Tongue (tissue), 2 donors: ENCODE data around the gene MEIOC. TPM values are rescaled to one million over a fixed set of nuclear protein-coding genes. Genes with fewer than 3 reads are reported as not detected.
"Not testable (repeated sequence)": the region's sequence is repeated elsewhere in the genome, so short reads cannot be mapped to it uniquely, and the experiment has no call there.

ENCODE experiments used
- DNase-seq: peaks from one replicate; pipeline ENCODE4 v3.0.0-alpha.2; 2015
- total RNA-seq: library from RNA; depleted of rRNA; stranded (reverse); fragments of >200 nt; gene quantifications from one replicate; pipeline ENCODE4 v1.2.3, GENCODE V29; 2014

MEIOC gene
- total RNA-seq, 1 donor from 2014 or later, result not detected

DNA sequence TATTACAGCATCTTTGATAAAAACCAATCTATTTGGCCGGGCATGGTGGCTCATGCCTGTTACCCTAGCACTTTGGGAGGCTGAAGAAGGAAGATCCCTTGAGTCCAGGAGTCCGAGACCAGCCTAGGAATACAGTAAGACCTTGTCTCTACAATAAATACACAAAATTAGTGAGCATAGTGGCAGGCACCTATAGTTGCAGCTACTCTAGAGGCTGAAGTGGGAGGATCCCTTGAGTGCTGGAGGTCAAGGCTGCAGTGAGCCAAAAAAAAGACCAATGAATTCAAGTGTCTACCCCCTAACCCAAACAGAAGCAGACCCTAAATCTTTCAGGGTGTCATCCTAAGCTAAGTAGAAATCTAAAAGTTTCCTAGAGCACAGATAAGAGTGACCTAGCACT is 7.3 kb upstream of the MEIOC start:
- DNase-seq, result no peak

DNA sequence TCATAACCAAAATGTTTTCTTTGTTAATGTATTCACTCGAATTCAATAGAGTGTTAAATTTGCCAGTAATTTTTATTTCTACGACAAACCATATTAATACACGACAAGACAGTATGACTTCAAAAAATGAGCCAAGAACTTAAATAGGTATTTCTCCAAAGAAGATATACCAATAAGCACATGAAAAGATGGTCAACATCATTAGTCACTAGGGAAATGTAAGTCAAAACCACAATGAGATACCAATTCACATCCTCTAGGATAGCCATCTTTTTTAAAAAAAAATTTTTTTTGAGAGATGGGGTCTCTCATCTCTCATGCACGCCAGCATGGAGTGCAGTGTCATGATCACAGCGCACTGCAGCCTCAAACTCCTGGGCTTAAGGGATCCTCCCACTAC is 5.0 kb upstream of the MEIOC start:
- DNase-seq, result no peak

DNA sequence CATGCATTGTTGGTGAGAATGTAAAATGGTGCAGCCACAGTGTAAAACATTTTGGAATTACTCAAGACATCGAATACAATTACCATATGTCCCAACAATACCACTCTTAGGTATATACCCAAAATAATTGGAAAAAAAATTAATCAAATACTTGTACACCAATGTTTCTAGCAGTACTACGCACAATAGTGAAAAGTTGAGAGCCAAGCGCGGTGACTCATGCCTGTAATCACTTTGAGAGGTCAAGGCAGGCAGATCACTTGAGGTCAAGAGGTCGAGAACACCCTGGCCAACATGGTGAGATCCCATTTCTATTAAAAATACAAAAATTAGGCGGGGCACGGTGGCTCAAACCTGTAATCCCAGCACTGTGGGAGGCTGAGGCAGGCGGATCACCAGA is 3.5 kb upstream of the MEIOC start:
- DNase-seq, result no peak

DNA sequence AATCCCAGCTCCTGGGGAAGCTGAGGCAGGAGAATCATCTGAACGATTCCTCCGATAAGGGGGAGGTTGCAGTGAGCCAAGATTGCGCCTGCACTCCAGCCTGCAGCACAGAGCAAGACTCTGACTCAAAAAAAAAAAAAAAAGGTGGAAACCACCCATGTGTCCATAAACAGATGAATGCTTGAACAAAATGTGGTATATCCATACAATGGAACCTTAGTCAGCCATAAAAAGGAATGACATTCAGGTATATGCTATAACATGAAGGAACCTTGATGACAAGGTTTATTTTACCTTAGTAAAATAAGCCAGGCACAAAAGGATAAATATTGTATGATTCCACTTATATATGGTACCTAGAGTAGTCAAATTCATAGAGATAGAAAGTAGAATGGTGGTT is 2.9 kb upstream of the MEIOC start:
- DNase-seq, result no peak

DNA sequence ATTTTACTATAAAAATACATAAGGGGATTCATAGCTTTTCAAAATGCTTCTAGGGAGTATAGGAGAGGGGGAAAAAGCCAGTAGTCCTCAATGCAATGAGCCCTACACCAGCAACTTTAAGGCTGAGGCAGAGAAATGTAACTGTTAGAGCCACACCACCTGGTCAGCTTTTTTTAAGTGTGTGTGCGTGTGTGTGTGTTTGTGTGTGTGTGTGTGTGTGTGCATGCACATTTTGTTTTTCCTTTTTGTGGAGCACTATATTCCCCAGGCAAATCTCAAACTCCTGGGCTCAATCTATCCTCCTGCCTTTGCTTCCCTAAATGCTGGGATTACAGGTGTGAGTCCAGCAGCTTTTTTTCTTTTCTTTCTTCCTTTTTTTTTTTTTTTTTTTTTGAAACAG is 2.3 kb upstream of the MEIOC start:
- DNase-seq, result no peak

DNA sequence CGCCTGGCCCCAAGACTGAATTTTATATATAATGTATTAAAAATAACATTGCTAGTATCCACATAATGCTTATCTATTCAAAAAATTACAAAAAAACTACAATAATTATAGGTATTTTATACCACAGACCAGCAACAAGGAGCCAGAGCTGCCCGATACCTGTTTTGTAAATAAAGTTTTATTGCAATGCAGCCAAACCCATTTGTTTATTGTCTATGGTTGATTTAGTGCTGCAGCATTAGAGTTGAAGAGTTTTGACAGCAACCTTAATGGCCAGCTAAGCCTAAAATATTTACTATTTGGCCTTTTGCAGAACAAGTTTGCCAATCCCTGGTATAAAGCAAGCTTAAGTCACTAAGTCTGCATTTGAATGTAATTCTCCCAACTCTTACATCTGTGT is 5.6 kb downstream of the MEIOC start:
- no peak for DNase-seq

DNA sequence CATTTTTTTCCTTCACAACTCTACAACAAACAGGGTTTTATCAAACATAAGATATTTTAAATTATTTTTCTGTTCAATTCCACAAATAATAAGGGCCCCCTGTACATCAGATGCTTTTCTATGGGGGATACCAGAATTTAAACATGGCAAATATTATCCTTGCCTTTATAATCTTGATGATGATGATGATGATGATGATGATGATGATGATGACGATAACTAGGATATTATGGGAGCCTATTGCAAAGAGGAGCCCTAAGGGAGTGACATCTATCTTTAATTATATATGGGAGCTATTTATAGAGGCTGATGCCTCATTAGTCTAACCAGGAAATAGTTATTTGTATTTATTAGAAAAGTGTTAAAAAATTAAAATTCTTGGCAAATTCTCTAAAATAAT is 6.8 kb downstream of the MEIOC start:
- DNase-seq, result no peak

DNA sequence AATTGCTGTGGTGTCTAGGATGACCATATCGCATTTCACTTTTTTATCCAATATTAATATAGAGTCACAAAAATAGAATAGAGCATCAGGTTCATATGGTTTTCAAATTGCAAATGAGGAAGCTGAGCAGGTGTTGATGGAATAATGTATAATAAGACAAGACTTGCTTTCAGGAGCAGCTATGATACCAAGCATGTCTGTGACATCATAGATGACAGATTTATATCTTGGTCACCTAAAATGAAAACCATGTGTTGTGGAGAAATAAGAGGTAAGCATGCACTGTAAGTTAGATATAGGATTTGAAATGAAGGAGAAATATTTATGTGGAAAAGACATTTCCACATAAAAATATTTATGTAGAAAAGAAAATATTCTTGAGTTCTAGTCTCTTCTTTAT is 8.6 kb downstream of the MEIOC start:
- no peak for DNase-seq

DNA sequence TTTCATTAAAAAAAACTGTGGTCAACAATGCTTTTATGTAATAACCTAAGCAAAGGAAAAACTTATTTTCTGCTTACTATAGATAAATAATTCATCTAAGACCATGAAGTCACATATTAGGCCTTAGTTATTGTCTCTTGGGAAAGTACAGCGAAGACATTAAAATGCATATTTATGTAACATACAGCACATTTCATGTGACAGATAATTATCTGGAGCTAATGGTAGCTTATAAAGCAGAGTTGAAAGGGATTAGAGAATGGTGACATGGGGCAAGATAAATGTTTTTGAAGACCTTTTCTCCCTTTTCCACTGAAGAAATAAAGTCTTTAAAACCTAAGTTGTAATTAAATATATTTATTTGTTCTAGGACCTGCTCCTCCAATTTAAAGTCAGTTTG is 9.7 kb downstream of the MEIOC start:
- DNase-seq, result no peak

DNA sequence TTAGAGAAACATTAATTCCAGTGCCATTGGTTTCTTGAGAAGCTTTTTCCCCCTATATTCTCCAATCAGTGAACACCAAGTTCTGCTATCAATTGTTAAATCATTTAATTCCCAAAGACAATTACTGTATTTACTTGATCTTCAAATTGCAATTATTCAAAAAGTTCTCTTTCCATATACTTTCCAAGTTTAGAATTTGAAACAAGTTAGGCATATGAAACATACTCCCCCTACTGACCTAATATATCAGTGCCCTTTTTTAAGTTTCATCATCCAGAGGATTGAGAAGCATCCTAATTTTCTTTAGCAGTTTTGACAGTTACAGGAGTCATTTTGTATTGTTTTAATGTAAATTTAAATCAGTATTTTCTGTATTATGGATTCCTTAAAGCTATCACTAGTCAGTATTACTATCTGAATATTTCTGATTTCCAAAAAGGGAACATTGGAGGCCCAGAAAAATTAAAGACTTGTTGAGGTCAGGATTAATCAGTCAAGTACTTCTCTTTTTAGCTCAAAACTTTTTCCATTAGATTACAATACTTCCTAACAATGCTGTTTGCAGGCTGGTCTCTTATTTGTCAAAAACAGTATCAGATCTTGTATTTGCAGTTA is 16.3 kb downstream of the MEIOC start:
- DNase-seq, result peak; percentile 42

DNA sequence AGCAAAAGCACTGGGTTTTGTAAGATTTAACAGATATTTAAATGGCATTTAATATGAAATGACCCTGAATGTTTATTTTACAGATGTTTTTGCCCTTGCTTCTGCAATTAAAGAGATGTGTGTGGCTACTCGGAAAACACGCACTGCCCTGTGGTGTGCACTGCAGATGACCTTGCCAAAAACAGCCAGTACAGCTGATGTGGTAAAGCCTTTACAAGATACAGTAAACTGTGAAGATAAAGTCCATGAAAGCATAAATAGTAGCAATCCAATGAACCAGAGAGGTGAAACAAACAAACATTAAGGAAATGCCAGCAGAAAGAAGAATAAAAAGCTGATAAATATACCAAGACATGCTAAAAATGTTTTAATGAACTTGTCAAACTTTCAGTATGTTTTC is 17.6 kb downstream of the MEIOC start:
- DNase-seq, result no peak

DNA sequence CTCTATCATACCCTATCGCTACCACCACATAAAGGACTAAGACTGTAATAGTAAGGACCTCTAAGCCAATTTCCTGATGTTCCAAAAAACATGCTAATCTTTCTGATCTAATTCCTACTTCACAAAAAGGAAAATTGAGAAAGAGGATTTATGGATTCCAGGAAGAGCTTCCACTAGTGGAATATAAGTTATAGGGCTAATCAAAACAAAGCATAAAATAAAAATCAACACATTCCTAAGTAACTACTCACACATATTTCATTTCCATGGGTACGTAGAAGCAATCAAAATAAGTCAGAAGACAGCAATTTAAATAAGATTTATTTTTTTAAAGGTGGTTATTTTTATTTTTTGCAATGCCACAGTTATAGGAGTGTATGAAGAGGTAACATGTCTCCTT is 20.9 kb downstream of the MEIOC start:
- no peak for DNase-seq

DNA sequence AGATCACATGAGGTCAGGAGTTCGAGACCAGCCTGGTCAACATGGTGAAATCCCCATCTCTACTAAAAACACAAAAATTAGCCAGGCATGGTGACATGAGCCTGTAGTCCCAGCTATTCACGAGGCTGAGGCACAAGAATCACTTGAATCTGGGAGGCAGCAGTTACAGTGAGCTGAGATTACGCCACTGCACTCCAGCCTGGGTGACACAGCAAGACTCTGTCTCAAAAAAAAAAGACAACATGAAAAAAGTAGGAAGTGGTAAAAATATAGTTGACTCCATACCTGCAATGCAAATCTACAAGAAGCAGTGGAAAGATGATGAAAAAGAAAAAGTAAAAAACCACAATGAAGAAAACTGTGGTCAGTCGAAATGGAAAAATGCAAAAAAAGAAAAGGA is 27.0 kb downstream of the MEIOC start:
- DNase-seq, result not testable (repeated sequence)

DNA sequence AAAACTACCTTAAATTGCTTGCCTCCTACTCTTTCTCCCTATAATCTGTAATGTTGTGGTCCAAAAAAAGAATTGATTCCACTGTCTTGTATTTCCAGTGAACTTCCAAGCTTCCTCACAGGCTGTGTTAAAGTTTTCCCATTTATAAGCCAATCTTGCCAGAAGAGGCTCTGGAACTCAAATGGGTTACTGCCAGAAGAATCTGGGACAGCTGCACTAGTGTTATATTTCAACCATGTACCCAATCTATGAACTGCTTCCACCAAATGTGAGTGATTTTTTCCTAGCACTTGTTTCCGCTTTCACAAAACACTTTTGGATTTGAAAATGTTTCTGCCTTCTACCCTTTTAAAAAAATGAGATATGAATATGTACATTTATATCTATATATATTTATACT is 31.5 kb downstream of the MEIOC start:
- DNase-seq, result peak; percentile 90

DNA sequence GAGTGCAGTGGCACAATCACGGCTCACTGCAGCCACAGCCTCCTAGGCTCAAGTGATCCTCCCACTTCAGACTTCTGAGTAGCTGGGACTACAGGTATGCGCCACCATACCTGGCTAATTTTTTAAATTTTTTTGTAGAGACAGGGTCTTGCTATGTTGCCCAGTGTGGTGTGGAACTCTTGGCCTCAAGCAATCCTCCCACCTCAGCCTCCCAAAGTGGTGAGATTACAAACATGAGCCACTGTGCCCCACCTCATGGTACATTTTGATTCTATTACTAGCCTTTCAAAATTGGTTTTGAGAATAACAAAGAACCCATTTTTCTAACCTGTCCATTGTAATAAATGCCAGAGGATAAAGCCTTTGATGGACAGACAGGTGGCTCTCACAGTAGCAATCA is 31.9 kb downstream of the MEIOC start:
- DNase-seq, result no peak

DNA sequence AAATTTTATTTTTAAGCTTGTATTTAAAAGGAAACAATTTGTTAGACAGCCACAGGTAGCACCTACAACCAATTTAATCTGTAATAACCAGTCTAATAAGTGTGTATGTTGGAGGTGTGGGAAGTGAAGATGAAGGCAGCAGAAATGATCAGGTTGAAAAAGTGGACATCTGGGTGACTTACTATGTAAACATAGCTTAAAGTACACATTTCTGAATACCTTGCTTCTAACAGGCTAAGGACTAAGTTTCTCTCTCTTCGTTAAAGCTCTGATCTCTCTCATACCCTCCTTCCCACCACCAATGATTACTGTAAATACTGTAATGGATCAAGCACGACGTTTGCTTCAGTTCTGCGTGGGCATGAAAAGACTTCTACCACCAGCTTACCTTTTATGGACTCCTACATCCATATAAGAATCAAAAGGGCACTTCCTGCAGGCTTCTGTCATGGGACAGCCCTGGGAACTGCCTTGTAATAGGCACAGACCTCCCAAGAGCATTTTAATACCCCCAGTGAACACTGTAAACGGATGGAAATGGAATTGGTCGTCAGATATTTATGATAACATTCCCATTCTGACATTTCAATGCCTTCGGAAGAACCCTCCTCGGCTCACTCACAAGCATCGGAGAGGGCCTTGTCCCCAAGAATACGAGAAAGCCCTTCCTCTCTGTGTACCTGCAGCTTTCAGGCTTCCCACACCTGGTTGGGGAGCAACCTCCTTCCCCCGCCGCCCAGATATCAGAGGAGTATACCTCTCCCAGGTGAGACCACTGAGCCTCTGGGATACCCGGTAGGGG is 32.6 kb downstream of the MEIOC start:
- no peak for DNase-seq

DNA sequence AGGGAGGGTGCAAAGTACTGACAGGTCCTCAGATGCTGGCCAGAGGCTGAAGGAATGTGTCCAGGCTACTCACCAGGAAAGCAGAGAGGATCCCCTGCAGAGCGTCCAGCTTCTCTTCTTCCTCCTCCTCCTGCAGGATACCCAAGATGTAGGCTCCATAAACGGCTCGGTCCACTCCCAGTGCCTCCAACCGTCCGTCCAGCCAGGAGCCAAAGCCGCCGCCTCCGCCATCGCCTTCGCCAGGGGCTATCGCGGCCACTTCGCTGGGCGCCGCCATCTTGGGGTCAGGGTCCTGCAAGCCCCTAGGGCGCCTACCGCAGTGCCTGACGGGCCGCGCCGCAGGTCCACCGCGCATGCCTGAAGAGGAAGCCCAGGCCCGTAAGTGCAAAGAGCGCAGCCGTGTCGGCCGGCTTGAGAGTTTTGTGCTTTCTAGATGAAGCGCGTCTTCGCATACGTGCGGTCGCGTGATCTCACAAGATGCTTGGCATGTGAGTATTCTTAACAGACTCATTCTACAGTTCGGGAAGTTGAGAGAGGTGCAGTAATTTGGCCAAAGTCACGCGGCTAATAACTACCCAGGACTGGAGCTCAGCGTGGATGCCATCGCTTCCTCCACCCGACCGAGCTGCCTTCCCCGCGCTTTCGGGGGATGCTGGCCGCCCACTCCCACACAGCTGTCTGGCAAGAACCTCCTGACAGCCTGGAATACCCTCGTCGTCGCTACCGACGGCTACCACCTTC is 33.4 kb downstream of the MEIOC start, which contains the start of gene CCDC43:
TSS of gene CCDC43 (minus strand) at position 300 of the 741 bp plus-strand sequence. CDS start at position 277, 23 bp downstream.
- peak; percentile 96 for DNase-seq

DNA sequence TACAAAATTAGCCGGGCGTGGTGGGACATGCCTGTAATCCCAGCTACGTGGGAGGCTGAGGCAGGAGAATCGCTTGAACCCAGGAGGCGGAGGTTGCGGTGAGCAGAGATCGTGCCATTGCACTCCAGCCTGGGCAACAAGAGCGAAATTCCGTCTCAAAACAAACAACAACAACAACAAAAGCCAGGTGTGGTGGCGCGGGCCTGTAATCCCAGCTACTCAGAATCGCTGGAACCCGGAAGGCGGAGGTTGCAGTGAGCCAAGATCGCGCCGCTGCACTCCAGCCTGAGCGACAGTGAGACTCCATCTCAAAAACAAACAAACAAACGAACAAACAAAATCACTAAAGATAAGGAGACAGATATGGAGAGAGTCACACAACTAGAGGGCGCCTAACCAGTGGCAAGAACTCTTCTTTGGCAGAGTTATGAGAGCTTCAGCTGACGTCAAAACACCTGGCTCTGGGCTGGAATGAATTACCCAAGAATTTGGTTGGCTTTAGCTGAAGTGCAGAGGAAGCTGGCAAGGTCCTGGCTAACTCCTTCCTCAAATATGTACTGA is 34.6 kb downstream of the MEIOC start:
- DNase-seq, result peak; percentile 40

DNA sequence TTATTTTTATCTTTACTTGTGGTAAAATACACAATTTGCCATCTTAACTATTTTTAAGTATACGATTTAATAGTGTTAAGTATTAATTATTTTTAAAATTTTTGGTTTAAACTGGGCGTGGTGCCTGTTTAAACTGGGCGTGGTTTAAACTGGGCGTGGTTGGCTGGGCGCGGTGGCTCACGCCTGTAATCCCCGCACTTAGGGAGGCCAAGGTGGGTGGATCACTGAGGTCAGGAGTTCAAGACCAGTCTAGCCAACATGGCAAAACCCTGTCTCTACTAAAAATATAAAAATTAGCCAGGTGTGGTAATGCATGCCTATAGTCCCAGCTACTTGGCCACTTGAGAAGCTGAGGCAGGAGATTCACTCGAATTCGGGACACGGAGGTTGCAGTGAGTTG is 37.3 kb downstream of the MEIOC start:
- no peak for DNase-seq

DNA sequence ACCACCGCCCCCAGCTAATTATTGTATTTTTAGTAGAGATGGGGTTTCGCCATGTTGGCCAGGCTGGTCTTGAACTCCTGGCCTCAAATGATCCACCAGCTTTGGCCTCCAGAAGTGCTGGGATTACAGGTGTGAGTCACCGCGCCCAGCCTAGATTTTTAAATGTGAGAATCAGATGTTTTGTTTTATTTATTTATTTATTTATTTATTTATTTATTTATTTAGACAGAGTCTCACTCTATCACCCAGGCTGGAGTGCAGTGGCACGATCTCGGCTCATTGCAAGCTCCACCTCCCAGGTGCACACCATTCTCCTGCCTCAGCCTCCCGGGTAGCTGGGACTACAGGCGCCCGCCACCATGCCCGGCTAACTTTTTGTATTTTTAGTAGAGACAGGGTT is 44.0 kb downstream of the MEIOC start:
- not testable (repeated sequence) for DNase-seq

DNA sequence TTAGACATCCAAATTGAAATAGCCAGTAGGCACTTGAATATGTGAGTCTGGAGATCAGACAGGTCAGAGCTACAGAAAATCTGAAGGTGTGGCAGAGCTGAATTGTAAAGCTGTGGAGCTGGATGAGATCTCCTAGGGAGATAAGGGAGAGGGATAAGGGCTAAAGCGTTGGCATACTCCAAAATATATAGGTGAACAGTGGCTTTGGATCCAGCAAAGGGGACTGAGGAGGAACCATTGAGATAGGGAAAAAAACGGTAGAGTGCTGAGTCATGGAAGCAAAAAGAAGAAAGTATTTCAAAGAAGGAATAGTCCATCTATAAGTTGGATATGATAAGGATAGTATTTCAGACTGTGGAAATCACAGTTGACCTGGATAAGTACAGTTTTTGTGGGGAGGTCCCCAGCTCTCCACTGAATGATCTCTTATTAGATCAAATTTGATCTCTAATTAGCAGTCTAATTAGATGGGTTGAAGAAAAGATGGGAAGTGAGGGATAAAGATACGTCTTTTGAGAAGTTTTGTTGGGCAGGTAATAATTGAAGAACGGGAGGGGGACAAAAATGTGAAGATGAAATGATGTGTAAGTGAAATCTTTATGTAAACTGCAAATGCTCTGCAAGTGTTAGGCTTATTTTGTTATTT is 51.6 kb downstream of the MEIOC start:
- no peak for DNase-seq
